ENCODE data around the gene RGCC.
"Not testable (repeated sequence)": the region's sequence is repeated elsewhere in the genome, so short reads cannot be mapped to it uniquely, and the experiment has no call there.

RGCC gene, protein sequence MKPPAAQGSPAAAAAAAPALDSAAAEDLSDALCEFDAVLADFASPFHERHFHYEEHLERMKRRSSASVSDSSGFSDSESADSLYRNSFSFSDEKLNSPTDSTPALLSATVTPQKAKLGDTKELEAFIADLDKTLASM

DNA sequence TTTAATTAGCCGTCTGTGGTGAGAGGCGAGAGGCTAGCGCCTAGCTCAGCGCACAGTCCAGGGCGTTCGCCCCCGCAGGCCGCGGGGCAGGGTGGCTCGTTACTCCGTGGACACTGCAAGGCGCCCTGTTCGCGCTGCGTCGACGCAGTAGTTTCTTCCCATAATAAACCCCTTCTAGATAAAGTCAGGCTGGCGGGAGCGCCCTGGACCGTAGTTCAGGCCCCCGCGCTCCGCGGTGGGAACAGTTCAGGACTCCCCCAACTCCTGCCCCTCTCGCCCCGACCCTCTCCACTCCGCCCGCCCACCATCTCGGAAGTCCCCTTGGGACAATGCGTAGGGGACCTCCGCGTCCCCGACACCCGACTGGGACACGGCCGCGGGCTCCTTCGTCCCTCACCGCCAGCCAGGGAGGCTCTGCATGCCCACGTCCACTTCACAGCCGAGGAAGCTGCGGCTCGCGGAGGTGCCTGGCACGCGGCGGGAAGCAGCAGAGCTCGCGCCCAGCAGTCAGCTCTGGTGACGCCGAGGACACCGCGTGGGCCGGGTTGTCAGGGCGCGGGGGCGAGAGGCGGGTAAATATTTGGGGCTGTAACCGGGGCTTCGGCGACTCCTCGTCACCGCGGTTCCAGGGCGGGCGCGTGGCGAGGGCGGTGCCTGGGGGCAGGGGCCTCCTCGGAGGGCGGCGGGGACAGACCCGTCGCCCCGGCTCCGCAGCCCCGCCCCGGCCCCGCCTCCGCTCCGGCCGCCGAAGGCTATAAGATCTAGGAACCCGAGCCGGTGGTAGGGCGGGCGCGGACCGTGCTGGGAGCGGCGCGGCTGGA lies at the start of gene RGCC:
Gene RGCC, plus strand, starts transcription at position 783 of the 821 bp plus-strand sequence. CDS start 158 bp downstream, outside the sequence.
- DNase-seq, result peak; percentile 97

DNA sequence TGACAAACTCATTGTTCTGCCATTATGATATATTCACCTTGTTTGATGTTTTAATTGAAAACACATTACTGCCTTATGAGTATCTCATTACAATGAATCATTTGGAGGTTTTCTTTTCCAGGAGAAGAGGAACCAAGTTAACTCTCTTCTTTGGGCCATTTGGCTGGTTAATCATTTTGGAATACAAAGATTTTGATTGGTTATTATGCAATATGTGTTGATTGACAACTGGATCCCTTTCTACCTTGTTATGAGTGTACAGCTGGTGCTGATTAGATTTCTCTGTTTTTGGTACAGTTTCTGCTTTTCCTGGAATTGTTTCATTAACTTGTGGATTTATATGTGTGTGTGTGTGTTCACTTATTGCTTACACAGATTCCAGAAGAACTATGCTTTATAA lies 49.2 kb upstream of the RGCC start:
- DNase-seq, result no peak

DNA sequence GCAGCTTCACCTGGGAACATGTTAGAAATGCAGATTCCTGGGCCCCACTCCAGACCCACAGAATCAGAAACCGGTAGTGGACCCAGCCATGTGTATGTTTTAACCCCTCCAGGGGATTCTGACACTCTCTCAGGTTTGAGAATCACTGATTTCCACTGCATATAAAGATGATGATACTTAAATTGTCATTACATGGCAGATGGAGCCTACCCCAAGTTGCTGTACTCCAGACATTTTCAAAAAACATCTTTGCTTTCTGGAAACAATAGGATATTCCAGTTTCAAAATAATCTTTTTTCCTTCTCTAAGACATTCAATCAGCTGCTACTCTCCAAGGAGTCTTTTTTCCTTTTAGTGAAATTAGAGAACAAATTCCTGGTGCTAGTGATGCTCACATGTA lies 48.6 kb upstream of the RGCC start:
- no peak for DNase-seq

DNA sequence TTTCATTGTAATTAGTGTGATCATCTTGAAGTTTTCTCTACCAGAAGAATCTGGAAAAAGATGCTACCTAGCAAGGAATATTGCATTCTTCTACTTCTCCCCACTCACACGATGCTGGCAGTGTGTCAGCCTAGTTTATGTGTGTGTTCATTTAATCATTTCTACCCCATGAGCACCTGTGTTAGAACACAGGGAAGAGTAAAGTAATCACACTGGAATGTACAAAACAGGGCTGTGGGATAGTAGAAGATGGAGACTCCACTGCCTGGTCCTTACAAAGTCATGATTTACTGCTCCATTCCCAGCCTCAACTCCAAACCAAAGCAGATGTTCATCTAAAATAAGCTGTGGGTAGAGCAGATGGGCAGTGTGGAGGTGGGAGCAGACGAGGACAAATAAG lies 47.7 kb upstream of the RGCC start:
- DNase-seq, result no peak

DNA sequence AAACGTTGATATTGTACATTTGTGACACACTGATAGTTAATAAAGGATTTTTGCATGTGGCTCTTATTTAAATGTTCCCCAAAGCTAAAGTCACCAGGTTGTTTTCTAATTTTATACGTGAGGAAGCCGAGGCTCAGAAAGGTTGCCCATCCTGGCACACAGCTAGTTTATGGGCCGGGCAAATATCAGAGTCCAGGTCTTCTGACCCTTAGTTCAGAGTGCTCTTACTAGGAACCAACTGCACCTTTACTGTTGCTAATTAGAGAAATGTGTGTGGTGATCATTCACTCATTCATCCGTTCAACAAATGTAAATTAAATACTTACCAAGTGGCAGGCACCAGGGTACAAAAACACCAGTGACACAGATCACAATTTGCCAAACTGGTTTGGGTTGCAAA lies 46.3 kb upstream of the RGCC start:
- DNase-seq, result no peak

DNA sequence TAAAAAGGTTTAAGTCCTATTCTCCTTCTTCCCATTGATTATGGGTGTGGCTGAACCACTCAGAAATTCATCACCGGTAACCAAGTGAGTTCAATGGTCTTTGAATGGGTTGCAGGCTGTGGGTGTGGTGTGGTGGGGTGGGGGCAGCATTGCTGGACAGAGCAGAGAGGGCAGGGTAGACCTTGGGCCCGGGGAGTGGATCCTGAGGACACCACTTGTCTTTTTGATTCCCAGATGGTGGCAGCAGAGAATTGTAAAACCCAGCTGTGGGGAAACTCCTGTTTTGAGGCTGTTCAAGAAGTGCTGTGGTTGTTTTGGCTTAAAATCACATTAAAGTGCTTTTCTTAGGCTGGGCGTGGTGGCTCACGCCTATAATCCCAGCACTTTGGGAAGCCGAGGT lies 45.8 kb upstream of the RGCC start:
- no peak for DNase-seq

DNA sequence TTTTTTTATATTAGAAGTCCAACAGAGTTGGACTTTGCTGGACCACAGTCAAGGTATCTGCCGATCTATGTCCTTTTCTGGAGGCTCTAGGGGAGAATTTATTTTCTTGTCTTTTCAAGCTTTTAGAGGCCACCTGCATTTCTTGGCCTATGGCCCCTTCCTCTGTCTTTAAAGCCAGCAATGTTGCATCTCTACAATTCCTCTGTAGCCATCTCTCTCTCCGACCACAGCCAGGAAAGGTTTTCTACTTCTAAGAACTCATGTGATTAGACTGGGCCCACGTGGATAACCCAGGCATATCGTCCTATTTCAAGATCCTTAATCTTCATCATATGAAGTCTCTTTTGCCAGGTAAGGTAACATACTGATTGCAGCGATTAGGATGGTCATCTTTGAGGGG lies 43.5 kb upstream of the RGCC start:
- no peak for DNase-seq

DNA sequence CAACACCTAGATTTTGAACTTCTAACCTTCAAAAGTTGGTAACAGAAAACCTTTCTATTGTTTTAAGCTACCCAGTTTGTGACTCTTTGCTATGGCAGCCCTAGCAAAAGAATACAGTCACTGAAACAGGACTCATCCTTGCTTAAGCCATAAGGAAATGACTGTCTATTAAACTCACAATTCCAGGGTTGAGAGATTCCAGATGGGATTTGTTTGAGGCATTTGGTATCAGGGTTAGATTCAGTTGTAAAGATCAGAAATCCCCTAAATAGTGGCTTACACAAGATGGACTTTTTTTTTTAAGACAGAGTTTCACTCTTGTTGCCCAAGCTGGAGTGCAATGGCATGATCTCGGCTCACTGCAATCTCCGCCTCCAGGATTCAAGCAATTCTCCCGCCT lies 41.1 kb upstream of the RGCC start:
- DNase-seq, result no peak

DNA sequence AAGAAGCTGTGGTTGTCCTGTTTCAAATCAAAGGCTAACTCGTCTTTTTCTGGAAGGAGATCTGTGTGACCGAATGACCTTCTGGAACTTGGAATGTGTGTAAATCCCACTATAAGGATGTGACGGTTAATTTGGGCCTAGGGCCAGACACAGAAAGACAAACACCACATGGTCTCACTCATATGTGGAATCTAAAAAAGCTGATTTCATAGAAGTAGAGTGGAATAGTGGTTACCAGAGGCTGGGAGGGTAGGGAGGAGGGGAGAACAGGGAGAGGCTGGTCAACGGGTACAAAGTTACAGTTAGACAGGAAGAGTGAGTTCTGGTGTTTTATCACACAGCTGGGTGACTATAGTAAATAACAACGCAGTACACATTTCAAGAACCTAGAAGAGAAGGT lies 39.3 kb upstream of the RGCC start:
- DNase-seq, result no peak

DNA sequence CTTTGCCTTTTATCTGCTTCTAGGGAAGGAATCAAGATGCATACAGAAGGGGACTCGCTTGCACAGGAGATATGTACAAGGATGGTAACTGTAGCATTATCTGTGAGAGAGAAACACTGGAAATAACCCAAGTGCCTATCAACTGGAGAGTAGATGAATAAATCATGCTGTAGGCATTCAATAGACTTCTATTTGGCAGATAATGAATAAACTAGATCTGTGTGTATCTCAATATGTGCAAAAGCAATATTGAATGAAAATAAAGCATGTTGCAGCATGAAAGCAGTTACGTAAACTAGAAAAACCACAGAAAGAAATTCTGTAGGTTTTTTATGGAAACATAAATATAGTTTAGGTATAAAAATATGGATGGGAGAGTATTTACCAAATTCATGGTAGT lies 38.6 kb upstream of the RGCC start:
- no peak for DNase-seq

DNA sequence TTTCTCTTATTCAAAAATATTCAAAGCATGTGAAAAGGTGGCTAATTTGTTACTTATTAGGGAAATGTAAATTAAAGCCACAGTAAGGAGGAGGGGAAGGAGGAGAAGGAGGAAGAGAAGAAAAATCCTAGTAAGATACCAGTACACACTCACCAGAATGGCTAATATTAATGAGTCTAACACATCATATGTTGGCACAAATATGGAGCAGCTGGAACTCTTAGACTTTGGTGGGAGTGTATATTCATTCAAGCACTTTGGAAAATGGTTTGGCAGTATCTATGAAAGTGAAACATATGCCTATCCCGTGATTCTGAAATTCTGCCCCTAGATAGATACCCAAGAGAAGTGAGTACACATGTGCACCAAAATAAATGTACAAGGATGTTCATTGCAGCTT lies 38.1 kb upstream of the RGCC start:
- no peak for DNase-seq

DNA sequence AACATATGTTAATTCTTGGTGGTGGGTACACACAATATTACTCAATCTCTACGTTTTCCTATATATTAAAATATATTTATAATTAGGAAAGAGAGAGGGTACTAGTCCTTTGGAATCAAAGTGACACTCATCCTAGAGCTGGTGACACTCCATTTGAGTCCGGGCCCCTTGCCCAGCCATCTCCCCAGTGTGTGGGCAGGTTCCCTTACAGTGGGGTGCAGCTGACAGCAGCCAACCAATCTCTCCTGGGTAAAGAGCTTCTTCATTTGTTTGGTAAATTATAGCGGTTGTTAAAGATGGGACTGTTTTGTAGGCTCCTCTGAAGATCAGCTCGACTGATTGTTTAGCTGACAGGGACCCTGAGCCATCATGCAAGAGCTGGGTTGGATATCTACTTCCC lies 37.2 kb upstream of the RGCC start:
- no peak for DNase-seq

DNA sequence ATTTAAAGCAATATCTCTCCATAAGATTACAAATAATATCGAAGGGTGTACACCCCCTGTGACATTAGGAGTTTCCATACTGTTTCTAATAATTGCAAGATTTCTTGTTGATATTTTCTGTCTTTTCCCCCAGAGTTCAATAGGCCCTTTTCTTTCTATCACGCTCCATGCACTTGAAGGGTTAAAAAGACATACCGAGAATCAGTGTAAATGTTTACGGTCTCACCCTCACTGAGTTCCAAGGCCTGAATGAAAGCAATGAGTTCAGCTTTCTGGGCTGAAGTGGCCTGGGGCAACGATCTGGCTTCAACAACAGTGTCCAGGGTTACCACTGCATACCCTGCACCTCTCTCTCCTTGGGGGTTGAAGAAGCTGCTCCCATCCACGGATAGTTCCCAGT lies 36.0 kb upstream of the RGCC start:
- DNase-seq, result not testable (repeated sequence)

DNA sequence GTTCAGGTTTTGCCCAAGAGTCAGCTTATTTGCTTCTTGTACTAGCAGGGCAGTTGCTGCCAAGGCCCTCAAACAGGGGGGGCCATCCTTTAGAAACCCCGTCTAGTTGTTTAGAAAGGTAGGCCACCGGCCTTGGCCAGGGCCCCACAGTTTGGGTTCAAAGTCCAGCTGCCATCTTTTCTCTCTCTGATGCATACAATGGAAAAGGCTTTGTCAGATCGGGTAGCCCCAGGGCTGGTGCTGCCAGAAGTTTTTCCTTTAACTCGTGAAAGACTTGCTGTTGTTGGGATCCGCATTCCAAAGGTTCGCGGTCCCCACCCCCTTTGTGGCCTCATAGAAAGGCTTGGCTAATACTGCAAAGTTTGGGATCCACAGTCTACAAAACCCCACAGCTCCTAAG lies 35.4 kb upstream of the RGCC start:
- not testable (repeated sequence) for DNase-seq

DNA sequence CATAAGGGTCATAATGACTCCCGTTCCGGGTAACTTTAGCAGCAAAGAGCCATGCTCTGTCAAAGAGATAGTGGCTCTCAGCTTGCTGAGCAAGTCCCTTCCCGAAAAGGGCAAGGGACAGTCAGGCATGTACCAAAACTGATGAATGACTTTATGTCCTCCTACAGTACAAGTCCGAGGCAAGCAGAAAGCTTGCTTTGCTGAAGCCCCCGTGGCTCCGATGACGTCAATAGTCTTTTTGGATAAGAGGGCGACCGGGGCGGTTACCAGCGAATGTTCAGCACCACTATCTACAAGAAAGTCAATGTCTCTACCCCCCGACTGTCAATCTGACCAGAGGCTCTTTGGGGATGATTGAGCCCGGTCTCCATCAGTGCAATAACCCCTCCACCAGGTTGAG lies 34.1 kb upstream of the RGCC start:
- not testable (repeated sequence) for DNase-seq

DNA sequence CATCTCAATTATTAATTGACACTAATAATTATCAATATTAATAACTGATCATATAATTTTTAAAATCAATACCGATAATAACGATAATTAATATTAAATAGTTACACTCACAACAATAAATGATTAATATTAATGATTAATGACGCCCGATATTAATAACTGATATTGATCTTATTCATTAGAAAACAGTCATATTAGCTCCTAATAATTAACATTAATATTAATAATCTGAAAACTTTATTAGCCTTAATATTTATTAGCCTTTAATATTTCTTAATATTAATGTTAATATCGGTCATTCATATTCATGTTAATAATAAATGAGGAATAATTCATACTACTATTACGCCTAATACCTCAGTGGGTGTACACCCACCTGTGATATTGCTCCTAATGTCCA lies 32.7 kb upstream of the RGCC start:
- DNase-seq, result not testable (repeated sequence)

DNA sequence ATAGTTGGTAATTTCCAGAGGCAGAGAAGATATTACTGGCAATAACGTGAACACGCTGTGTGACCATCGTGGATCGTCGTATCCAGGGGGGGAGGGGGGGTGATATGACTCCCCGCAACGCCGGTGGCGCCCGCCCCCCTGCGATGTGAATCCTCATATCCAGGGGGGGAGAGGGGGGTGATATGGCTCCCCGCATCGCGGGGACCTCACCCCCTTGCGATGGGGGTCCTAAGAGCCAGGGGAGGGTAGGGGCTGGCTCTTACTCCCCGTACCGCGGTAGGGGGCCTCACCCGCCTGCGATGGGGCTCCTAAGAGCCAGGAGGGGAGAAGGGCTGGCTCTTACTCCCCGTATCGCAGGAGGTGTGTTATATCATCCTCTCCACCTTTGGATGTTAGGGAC lies 31.3 kb upstream of the RGCC start:
- no peak for DNase-seq

DNA sequence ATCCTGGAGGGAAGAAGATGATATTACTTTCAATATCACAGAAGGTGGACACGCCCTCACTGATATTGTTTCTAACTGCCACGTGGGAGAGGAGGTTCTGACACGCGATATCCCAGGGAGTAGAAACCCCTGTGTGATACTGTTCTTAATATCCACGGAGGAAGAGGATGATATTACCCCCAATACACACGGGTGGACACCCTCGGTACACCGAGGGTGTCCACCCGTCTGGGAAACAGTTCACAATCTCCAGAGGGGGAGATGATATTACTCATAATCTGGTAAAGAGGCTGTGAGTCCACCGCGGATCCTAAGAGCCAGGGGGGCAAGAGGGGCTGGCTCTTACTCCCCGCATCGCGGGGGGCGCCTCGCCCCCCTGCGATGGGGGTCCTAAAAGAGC lies 29.7 kb upstream of the RGCC start:
- DNase-seq, result no peak

DNA sequence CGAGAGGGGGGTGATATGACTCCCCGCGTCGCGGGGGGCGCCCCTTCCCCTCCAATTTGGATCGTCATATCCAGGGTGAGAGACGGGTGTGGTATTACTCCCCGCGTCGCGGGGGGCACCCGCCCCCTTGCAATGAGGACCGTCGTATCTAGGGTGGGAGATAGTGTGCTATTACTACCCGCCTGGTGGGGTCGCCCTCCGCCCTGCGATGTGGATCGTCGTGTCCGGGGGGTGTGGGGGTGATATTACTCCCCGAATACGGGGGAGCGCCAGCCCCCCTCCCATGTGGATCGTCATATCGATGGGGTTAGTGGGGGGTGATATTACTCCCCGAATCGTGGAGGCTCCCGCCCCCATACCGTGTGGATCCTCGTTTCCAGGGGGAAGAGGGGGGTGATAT lies 29.2 kb upstream of the RGCC start:
- peak; percentile 27 for DNase-seq

DNA sequence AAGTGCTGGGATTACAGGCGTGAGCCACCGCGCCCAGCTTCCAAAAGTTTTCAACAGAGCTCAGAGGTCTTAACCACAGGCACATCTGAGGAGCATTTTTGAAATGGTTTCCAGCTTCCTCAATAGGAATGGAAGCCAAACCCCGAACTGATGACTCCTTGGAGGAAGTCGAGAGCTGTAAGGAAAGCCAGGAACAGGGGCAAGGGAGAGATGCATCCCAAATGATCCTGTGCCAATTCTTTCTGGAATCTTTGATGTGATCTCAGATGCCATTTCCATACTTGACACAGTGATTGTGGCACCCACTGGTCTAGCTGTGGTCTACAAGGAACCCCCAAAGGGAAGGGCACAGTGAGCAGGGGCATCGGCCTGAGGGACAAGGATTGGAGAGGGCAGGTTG lies 23.3 kb upstream of the RGCC start:
- DNase-seq, result not testable (repeated sequence)

DNA sequence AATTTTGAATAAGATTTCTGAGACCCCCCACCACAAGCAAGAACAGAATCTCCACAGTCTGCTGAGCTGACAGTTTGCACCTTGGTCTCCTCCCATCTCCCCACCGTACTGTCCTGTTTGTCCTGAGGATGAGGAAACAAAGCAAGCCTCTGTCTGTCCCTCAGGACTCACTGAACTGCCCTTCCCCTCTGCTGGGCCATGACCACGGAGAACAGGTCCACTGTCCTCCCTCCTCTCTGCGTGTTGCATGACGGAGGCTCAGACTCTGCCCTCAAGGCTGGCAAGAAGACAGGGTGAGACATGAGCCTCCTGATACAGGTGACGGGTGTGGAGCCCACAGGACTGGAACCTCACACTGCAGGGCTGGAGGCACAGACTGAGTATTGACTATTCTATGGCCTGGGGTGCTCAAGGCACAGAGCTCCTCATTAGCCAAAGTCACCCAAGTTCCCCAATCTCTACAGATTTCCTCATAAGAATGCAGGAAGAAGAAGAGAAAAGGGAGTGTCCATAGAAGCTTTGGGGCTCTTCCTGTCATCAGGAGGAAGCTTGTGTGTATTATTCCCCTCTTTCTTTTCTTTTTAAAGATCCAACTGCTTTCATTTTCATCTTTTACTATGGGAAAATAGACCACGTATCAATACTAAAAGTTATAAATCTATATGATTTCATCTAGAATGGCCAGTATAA lies 22.4 kb upstream of the RGCC start:
- no peak for DNase-seq

DNA sequence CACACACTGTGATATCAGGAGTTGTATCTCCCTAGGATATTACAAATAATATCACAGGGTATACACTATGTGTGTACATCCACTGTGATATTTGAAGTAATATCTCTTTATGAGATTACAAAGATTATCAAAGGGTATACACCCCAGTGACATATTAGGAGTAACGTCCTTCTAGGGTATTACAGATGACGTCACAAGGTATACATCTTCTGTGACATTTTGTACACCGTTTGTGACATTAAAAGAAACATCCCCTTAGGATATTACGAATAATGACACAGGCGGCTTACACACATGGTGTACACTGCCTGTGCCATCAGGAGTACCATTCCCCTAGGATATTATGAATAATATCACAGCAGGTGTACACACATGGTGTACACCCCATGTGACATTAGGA lies 13.4 kb upstream of the RGCC start:
- DNase-seq, result no peak

DNA sequence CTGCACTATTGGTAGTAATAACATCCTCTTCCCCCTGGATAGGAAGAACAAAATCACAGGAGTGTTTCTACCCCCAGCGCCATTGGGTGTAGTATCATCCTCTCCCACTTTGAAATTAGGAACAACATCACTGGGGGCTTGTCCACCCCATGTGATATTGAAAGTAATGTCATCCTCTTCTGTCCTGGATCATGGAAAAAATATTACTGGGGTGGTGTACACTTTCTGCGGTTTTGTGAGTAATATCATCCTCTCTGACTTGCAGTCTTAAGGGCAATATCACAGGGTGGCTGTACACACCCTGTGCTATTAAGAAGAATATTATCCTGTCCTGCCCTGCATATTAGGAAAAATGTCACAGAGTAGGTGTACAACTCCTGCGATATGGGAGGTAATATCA lies 4.9 kb upstream of the RGCC start:
- DNase-seq, result no peak

DNA sequence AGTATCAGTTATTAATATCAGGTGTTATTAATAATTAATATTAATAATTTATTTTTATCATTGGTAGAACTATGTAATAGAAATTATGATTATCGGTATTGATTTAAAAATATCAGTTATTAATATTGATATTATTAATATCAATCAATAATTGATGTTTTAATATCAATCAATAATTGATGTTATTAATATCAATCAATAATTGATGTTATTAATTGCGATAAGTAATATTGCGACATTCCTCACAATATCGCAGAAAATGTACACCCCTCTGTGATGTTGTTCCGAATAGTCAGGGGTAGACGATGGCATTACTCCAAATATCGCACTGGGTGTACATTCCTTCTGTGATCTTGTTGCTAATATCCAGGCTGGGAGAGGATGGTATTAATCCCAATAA lies 3.7 kb upstream of the RGCC start:
- no peak for DNase-seq
